GM20000 (cell line): ENCODE data around the gene RGS6.

Experiments used
- DNase-seq: peaks from one replicate; pipeline ENCODE4 v3.0.0; 2012; ENCODE audit warnings: low spot score
- TF ChIP-seq, protein P1 (sequence below): IDR thresholded peaks from 2 replicates; pipeline ENCODE4 v1.5.1; 2012; ENCODE audit warnings: mild to moderate bottlenecking, control low read depth; ENCODE audit errors: extremely low read depth, missing control alignments

The RGS6 gene

DNA sequence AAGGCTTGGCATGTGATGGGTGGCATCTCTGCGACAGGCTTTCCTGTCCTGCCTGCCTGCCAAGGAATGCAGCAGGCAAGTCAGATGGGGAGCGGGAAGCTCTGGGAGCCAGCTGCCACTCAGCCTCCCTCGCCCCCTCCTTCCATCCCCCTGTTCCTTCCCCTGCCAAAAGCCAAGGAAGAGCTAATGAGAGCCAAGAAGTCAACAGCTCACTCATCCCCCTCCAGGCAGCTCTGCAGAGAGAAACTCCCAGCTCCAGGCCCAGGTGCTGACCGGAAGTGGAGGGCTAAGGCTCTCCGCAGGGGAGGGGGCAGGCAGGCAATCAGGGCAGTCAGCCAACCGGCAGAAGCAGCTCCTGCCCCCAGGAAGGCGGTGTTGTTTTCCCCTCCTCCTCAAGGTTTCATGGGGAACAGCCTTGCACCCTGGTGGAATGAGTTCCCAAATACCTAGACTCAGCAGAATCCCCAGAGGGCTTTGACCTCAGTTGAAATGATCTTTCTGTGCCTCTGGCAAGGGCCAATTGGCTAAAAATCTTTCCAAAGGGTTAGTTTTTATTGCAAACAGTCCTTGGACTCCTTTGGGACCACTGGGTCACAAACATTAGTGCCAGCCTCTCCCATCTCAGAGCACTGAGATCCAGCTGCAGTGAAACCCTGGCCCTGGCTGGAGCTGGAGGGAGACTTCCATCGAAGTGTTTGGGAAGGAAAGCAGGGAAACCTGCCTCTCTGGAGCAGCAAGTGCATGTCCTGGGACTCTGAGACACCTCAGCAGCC, 612.6 kb downstream of the RGS6 start:
- no peak for DNase-seq
- TF ChIP-seq, protein P1, sequence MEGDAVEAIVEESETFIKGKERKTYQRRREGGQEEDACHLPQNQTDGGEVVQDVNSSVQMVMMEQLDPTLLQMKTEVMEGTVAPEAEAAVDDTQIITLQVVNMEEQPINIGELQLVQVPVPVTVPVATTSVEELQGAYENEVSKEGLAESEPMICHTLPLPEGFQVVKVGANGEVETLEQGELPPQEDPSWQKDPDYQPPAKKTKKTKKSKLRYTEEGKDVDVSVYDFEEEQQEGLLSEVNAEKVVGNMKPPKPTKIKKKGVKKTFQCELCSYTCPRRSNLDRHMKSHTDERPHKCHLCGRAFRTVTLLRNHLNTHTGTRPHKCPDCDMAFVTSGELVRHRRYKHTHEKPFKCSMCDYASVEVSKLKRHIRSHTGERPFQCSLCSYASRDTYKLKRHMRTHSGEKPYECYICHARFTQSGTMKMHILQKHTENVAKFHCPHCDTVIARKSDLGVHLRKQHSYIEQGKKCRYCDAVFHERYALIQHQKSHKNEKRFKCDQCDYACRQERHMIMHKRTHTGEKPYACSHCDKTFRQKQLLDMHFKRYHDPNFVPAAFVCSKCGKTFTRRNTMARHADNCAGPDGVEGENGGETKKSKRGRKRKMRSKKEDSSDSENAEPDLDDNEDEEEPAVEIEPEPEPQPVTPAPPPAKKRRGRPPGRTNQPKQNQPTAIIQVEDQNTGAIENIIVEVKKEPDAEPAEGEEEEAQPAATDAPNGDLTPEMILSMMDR = no peak

DNA sequence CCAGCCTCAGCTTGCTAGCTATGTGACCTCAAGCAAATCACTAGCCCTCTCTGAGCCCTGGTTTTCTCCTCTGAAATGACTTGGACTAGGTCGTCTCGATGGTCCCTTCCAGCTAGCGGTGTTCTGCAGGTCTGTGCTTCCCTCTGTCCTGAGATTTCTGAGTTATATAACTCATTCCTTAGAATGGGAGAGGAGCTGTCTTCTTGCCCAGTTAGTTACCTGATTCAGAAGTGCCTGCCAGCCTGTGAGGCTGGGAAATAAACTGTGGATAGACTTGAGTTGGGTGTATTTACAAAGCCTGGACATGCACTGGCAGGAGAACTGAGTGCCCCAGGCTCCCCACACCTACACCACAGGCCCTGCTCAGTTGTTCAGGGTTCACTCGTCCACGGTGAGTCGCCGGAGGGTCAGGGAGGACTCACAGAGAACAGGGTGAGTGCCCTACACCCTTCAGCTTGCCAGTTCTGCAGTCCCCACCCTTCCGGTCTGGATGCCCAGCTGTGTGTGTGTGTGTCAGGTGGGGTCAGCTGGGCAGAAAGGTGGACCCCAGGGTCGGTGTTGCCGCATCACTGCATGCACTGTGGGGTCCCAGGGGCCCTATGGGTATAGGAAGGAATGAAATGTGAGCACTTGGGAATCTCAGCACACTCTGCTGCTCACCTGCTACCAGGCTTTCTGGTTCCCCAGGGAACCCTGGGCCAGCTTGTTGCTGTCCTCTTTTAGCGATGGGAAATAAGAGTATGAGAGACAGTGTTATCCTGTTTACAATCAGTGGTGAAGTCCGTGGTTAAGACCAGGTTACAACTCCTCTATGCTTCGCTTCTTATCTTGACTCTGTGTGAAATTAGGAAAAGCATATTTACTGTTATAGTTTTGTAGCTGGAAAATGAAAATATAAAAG, 613.4 kb downstream of the RGS6 start:
- DNase-seq = no peak
- TF ChIP-seq, protein P1 = no peak

DNA sequence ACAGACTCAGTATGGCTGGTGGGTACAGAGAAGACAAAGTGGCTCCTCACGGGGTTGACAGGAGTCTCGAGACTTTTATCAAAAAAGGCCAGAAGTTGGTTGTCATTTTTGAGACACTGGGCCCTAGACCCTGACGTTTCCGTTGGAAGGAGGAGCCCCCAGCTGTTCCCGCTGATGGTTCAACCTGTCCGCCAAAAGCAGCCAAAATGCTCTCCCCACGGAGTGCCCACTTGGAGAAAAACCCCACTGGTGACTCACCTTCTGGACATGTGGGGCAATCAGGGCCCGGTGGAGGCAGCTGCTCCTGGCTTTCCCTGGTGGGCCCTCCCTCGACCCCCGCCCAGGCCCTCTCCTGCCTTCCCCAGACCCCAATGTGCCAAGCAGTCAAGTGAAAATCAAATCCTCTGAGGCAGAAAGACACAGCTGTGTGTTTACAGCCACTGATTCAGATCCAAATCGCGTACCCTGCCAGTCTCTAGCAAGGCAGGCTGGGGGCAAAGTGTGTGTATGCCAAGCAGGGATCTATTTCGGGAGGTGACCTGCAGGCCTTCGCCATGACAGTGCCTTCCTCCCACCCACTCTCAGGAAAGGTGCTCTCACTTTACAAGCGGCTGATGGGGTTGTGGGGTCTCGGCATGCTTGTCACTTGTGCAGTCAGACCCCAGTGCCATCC, 614.3 kb downstream of the RGS6 start:
- DNase-seq = no peak
- TF ChIP-seq, protein P1 = no peak

DNA sequence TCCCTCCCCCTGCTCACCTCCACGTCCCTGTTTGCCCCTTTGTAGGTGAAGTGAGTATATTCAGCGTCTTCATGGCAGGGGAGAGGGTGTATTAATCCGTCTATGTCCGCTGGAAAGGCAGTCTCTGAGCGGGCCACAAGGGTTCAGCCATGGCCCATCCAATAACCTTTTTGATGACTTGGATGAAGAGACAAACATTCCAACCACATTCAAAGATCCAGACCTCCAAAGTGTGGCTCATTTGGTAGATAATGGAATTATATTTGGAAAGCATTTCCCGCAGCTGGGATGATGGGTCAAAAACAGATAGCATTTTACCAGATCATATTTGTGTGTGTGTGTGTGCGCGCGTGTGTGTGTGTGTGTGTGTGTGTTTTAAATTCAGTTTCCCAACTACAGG, 615.8 kb downstream of the RGS6 start:
- no peak for DNase-seq
- TF ChIP-seq, protein P1 = no peak

DNA sequence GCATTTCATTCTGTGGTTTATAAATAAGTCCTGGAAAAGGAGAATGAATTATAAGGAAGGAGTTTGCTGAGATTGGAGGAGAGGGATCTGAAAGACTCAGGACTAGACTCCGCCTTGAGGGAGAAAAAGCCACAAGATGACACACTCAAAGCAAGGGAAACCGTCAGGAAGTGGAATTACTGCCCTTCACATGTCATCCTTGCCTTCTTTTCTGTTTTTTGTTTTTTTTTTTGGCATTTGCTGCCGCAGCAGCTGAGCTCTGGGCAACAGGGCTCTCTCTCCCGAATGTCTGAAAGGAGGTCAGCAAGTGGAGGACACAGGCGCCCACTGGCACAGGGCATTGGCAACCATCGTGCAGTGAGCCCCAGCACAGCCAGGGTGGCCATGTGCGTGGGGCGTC, 616.8 kb downstream of the RGS6 start:
- DNase-seq = no peak
- TF ChIP-seq, protein P1 = no peak

DNA sequence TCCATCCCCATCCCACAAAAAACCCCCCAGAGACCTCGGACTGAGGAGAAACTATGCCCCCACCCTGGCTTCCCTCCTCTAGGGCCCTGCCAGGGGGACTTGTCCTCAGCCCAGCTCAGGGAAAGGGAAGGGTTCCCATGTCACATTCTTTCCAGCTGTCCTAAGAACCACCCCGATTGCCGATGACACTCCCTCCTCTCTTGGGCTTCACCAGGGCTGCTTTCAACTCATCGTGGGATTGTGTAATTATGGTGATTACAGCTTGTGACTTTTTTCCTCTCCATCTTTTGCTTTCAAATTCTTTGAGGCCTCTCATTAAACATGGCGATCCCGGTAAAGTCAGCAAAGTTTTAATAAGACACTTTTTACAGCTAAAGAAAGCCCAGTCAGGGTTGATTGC, 617.6 kb downstream of the RGS6 start:
- TF ChIP-seq, protein P1 = no peak

More for the DNA sequence above, 617.6 kb downstream of the RGS6 start:
- no peak for DNase-seq
